GM18502 (cell line): ENCODE measurements around the gene RNASE2.
"Not testable (repeated sequence)": the region's sequence is repeated elsewhere in the genome, so short reads cannot be mapped to it uniquely, and the experiment has no call there.

Source experiments
- ATAC-seq: cut with Tn5 transposase; IDR thresholded peaks from one replicate; pipeline ENCODE4 v1.9.1; 2021; ENCODE audit warnings: mild to moderate bottlenecking; ENCODE audit not compliant: unreplicated experiment, poor library complexity

RNASE2 gene

DNA sequence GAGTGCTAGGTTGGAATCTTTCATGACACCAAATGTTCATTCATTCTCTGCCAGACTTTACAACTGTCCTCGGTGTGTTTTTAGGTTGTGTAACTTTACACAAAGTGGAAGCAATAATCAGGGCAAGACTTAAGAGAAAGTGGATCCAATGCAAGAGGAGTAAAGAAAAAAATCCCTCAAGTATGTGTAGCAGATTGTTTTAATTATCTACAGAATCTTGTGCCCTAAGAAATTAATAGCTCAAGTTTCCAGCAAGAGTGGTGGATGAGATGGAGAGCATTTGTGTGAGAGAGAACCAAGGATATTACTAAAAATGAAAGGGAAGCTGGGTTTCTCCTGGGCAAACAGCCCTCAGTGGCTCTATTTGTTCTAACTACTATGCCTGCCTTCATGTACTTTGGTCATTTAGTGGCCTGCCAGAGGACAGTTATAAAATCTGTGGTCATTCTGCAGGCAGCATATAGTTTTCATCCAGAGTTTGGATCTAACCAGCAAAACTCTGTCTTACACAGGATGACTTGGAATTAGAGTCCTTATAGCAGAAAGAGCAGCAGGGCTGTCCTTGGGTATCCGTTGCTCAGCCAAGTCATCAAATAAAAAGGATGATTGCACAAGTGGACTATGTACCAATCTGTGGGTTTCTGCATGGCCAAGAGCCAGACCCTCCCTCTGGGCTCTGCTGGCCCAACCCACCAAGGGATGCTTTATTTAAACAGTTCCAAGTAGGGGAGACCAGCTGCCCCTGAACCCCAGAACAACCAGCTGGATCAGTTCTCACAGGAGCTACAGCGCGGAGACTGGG is at the start of gene RNASE2:
Gene RNASE2, plus strand, starts transcription at position 752 of the 802 bp plus-strand sequence. CDS start 285 bp downstream, outside the sequence.
- ATAC-seq: not testable (repeated sequence)

DNA sequence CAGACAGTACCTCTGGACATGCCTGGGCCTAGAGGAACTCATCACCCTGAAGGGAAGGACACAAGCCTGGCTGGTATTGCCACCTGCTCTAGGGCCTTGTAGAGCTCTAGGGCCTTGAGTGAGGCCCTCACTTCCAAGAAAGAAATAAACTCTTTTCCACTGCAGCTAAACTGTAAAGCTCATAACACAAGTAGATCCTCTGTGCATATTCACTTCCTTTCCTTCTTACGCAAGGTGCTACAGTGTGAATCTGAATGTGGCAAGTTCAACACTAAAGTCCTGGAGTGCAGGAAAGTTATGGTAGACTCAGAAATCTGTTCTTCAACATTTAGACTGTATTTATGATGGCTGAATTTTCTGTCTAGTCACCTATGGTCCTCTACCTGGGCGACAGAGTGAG is 49.6 kb upstream of the RNASE2 start:
- ATAC-seq: no peak

DNA sequence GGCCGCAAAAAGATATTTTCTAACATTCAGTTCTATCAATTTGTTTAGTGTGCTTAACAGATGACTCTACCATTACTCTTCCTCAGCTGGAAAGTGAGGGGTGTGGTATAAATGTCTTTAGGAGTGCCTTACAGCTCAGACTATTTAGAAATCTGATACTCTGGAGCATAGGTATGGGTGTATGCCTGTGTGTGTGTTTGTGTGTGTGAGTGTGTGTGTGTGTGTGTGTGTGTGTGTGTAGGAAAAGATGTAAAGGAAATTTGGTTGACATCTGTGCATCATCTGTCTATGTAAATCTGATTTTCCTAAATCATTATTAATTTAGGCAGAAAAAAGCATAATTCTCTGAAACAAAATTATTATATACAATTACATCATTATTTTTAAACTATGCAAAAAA is 48.1 kb upstream of the RNASE2 start:
- ATAC-seq: no peak

DNA sequence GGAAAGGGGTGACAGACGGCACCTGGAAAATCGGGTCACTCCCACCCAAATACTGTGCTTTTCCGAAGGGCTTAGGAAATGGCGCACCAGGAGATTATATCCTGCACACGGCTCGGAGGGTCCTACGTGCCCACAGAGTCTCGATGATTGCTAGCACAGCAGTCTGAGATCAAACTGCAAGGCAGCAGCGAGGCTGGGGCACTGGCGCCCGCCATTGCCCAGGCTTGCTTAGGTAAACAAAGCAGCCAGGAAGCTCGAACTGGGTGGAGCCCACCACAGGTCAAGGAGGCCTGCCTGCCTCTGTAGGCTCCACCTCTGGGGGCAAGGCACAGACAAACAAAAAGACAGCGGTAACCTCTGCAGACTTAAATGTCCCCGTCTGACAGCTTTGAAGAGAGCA is 44.5 kb upstream of the RNASE2 start:
- ATAC-seq: not testable (repeated sequence)

GRCh38 chr14:20919038-20919756 is 36.1 kb upstream of the RNASE2 start:
- not testable (repeated sequence) for ATAC-seq

DNA sequence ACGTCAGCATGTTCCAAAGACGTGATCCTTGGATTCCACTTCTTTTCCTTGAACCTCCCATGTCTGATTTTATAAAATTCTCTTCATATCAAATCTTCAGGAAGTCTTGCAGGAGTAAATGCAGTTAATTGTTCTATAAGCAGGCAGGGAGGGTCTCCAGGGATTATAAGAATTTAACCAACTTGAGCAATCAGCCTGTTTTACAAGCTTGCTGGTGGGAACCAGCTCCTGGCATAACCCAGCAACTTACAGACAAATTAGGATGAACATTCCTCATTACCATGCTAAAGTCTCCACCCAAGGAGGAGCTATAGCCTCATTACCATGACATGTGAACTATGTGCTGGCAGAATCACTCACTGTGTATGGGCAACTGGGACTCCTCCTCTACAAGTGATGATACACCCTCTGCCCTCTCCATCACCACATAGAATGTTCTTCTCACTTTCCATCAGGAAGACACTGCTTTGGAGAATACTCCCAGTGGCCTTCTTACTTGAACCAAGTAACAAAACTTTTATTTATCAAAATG is 31.5 kb upstream of the RNASE2 start:
- ATAC-seq: not testable (repeated sequence)

DNA sequence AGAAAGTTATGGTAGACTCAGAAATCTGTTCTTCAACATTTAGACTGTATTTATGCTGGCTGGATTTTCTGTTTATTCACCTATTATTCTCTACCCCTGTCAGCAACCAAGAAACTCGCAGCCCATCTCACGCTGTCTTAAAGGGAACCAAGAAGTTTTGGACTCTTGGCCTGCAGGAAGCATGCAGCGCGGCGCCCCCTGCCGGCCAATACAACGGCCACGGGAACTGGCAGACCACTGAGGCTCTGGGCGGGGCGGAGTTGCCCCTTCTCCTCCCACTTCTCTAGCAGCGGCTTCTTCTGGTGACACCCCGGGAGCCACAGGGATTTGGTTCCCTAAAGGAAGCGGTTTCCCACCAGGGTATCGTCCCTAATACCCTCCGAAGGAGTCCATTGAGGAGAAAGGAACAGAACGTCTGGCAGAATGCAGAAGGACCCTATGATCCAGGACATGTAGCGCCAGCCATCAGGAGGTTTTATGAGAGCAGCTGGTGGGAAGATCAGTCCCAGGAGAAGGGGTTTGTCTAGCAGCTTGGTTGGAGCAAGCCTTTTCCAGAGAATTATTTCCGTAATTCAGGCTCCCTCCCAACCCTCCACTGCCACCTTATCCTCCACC is 21.0 kb upstream of the RNASE2 start:
- no peak for ATAC-seq

- no peak for ATAC-seq
These were observed 19.8 kb upstream of the RNASE2 start for GRCh38 chr14:20935303-20935984.

DNA sequence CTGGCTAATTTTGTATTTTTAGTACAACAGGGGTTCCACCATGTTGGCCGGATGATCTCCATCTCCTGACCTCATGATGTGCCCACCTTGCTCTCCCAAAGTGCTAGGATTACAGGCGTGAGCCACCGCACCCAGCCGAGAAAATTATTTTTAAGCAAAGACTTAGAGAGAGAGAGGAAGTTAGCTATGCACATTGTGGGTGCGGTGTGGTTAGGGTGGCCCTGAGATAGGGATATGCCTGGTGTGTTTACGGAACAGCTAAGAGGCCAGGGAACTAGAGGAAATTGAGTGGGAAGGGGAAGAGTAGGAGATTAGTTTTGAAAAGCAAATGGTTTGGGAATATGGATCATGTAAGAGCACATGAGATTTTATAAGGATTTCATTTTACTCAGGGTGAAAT is 10.1 kb upstream of the RNASE2 start:
- not testable (repeated sequence) for ATAC-seq

DNA sequence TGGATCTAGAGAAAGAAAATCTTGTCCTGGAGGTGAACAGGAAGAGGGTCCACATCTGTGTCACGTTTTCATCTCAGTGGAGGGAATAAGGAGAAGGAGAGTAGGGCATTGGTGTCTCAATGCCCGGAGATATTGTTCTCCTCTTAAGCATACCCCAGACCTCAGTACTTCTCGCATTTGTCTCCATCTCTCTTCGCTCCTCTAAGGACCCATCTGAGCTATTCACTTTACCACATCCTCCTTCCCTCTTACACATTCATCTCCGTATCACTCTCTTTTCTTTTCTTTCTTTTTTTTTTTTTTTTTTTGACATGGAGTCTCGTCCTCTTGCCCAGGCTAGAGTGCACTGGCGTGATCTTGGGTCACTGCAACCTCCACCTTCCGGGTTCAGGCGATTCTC is 8.6 kb upstream of the RNASE2 start:
- ATAC-seq: not testable (repeated sequence)

- ATAC-seq: not testable (repeated sequence)
These were observed 219 bp downstream of the RNASE2 start for GRCh38 chr14:20955538-20955873.

DNA sequence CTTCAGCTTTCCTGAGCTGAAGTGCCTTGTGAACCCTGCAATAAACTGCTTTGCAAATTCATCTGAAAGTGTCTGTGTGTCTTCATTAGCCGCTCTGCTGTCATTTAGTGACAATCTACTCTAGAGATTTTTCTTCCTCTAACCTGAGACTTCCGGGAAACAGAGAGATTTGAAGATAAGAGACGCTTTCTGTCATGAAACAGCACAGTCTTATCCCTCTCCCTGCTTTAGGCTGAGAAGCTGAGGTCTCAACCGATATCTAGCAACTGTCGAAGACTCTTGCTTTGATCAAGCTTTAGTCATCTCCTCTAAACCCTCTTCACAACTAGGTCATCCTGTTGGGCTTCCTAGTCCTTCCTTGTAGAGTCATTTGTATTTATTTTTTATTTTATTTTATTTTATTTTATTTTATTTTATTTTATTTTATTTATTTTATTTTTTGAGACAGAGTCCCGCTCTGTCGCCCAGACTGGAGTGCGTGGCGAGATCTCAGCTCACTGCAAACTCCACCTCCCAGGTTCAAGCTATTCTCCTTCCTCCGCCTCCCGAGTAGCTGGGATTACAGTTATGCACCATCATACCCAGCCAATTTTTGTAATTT is 1.2 kb downstream of the RNASE2 start:
- ATAC-seq: no peak

DNA sequence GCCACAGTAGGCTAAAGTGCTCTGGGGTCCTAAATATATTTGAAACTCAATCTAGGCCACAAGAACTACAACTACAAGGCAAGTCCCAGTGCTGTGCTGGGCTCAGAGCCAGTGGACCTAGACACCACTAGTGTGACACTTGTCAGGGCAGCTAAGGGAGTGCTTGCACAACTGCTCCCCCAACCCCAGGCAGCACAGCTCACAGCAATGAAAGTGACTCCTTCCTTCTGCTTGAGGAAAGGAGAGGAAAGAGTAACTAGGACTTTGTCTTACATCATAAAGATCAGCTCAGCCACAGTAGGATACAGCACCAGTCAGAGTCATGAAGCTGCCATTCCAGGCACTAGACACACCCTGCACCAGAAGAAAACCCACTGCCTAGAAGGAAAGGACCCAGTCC is 3.7 kb downstream of the RNASE2 start:
- not testable (repeated sequence) for ATAC-seq

- no peak for ATAC-seq
These were observed 14.0 kb downstream of the RNASE2 start for GRCh38 chr14:20969336-20969735.

- ATAC-seq: peak; percentile 4
These were observed 15.3 kb downstream of the RNASE2 start for GRCh38 chr14:20970647-20970982.

DNA sequence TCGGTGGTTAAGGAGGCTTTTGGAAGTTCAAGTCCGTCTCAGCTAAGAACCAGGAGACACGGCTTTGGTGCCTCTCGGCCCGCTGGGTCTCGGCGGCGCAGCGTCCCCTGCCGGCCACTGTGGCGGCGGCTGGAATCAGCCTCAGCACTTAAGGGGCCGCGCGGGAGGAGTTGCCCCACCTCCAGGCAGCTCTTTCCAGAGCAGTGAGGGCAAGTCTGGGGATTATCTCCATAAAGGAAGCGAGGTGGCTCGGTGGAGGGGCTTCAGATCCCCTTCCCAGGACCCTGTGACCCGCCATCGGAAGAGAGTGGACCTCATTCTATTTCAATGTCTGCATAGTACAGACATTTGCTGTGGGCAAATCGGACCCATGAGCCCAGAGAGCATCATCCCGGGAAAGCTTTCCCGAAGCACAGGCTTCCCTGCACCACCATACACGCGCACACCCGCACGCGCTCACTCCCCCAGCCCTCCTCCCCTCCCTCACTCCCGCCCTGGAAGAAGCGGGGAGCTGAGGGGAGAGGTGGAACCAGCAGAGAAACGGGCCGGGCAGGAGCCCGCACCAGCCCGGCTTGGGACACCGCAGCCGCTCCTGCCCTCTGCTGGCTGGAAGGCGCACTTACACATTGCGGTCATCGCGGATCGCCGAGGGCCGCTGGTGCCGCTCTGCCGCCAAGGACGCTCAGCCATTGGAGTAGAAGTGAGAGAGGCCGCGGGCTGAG is 15.9 kb downstream of the RNASE2 start:
- peak; percentile 92 for ATAC-seq

DNA sequence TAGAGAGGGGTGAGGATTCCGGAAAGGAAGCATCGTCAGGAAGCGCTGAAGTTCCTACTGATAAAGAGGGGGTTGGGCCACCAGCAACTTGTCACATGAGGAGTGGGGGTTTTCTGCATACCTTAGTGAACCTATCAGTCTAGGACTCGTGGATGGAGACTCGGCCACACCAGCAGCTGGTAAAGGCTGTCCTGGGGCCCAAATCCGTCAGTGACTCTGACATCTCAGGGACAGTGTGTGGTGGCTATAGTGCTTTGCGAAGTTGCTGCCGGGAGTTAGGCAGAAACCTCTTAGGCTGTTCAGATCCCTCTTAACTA is 16.4 kb downstream of the RNASE2 start:
- peak; percentile 36 for ATAC-seq

DNA sequence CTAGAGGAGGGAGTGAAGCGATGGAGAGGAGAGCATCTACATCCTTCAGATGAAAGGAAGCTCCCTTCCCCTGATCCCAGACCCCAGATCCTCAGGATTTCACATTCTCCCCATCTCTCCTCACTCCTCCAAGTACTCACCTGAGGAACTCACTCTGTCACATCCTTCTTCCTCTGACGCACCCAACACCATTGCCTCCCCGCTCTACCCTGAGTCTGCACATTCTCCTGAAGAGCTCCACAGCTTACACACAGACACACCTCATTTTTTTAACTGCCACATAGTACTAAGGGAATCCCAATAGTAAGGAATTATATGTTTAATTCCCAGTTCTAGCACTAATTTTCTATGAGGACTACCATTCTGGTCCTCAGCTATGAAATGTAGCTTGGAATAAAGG is 18.2 kb downstream of the RNASE2 start:
- ATAC-seq: no peak

GRCh38 chr14:20976291-20976690 is 21.0 kb downstream of the RNASE2 start:
- no peak for ATAC-seq

DNA sequence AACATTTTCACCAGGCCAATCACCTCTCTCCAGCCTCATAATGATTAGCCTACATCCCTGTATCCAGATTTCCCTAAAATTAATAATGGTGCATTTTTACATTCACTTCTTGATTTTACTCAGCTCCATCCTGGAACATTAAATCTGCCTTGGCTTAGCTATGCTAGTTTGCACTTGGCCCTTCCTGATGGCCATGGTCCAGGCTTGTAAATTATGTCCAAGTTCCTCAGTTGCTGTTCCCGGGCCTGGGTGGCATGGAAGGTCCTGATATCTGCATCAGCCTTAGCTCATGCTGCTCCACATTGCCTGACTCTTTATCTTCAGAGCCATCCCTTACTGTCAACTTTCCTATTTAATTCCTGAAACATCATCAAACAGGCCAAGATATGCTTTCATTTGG is 23.4 kb downstream of the RNASE2 start:
- ATAC-seq: no peak
